Neutrophil (primary cell): ENCODE results near the gene ZNF154.
A peak's percentile ranks its signal among the peaks of the same experiment; 100 is the strongest.

ENCODE experiments used
- H3K27ac ChIP-seq: fragments of 200-600 bp; sonication (generic); 2 replicates; pipeline ENCODE4 v1.5.1; 2016; ENCODE audit warnings: mild to moderate bottlenecking, moderate library complexity
- H3K27me3 ChIP-seq: fragments of 200-600 bp; sonication (generic); 2 replicates; pipeline ENCODE4 v1.6.0; 2016; ENCODE audit warnings: mild to moderate bottlenecking
- H3K36me3 ChIP-seq: fragments of 200-600 bp; sonication (generic); 2 replicates; pipeline ENCODE4 v1.5.1; 2017
- H3K4me1 ChIP-seq, 2 experiments: fragments of 200-600 bp in 1 of 2; sonication (generic) in 1 of 2; 1 replicate in 1 of 2; 2 replicates in 1 of 2; pipeline versions ENCODE4 v1.5.1 to v1.6.1; 2013 to 2016; ENCODE audit warnings: low read depth in 1 of 2, low read length in 1 of 2, mild to moderate bottlenecking in 1 of 2, moderate library complexity in 1 of 2; ENCODE audit not compliant: control insufficient read depth in 1 of 2, insufficient read depth in 1 of 2
- H3K4me3 ChIP-seq, 2 experiments: fragments of 200-600 bp in 1 of 2; sonication (generic) in 1 of 2; 1 replicate in 1 of 2; 2 replicates in 1 of 2; pipeline ENCODE4 v1.5.1; 2013 to 2016; ENCODE audit warnings: low read depth in 1 of 2, low read length in 1 of 2, mild to moderate bottlenecking in 1 of 2, moderate library complexity in 1 of 2
- H3K9me3 ChIP-seq: fragments of 200-600 bp; sonication (generic); 2 replicates; pipeline ENCODE4 v1.5.1; 2016
- CTCF ChIP-seq: fragments of 200-600 bp; sonication (generic); IDR thresholded peaks from 2 replicates; pipeline ENCODE4 v1.5.1; 2016; ENCODE audit warnings: antibody characterized with exemption

ZNF154 gene

GRCh38 chr19:57719424-57719823, 10.4 kb upstream of the ZNF154 start:
- no peaks in the 10 kb centered on the region for H3K27me3 ChIP-seq
- peaks cover 36% of the 10 kb centered on the region for H3K9me3 ChIP-seq
- H3K4me1 ChIP-seq, result no peaks in the 10 kb centered on the region
- H3K36me3 ChIP-seq, result peaks cover 32% of the 10 kb centered on the region
- H3K4me3 ChIP-seq, result no peak overlapping the region
- H3K27ac ChIP-seq, result no peak overlapping the region
- no peak for TF ChIP-seq CTCF

GRCh38 chr19:57712222-57712621, 3.2 kb upstream of the ZNF154 start:
- H3K4me1 ChIP-seq, result peaks cover 5 to 13% of the 10 kb centered on the region in 2 experiments
- H3K9me3 ChIP-seq, result peaks cover 8% of the 10 kb centered on the region
- H3K36me3 ChIP-seq, result no peaks in the 10 kb centered on the region
- no peak overlapping the region for H3K4me3 ChIP-seq
- TF ChIP-seq CTCF, result no peak
- H3K27me3 ChIP-seq, result peaks cover 28% of the 10 kb centered on the region
- H3K27ac ChIP-seq, result no peak overlapping the region

- Histone ChIP-seq H3K4me1 (peaks cover 5 to 13% of the 10 kb centered on the region in 2 experiments), H3K4me3 (peak overlapping the region in 1 of 2 experiments; percentile 68), H3K9me3 (peaks cover 8% of the 10 kb centered on the region), H3K27me3 (peaks cover 28% of the 10 kb centered on the region), H3K36me3 (no peaks in the 10 kb centered on the region), H3K27ac (no peak overlapping the region)
- no peak for TF ChIP-seq CTCF
Measured at GRCh38 chr19:57709616-57710015, 612 bp upstream of the ZNF154 start.

- no peak for TF ChIP-seq CTCF
Measured at GRCh38 chr19:57706346-57706745, 2.7 kb downstream of the ZNF154 start.

GRCh38 chr19:57701625-57702024, 7.4 kb downstream of the ZNF154 start:
- Histone ChIP-seq H3K4me3 (no peak overlapping the region), H3K36me3 (no peaks in the 10 kb centered on the region), H3K27ac (no peak overlapping the region), H3K27me3 (no peaks in the 10 kb centered on the region), H3K9me3 (peaks cover 21% of the 10 kb centered on the region), H3K4me1 (no peaks in the 10 kb centered on the region)
- TF ChIP-seq CTCF, result no peak

More at GRCh38 chr19:57706346-57706745, 2.7 kb downstream of the ZNF154 start:
- Histone ChIP-seq H3K4me1 (peaks cover 5 to 13% of the 10 kb centered on the region in 2 experiments), H3K4me3 (no peak overlapping the region), H3K27me3 (peaks cover 28% of the 10 kb centered on the region), H3K9me3 (peaks cover 24% of the 10 kb centered on the region), H3K36me3 (no peaks in the 10 kb centered on the region), H3K27ac (no peak overlapping the region)

GRCh38 chr19:57689750-57690149, 19.3 kb downstream of the ZNF154 start:
- Histone ChIP-seq H3K4me3 (no peak overlapping the region), H3K4me1 (no peaks in the 10 kb centered on the region), H3K27ac (no peak overlapping the region), H3K27me3 (no peaks in the 10 kb centered on the region), H3K9me3 (peaks cover 57% of the 10 kb centered on the region), H3K36me3 (no peaks in the 10 kb centered on the region)
- no peak for TF ChIP-seq CTCF
